H1 (cell line): ENCODE results near the gene KCP.

ENCODE experiments used
- CEBPB ChIP-seq: IDR thresholded peaks from 2 replicates; pipeline ENCODE4 v1.6.1; 2012; ENCODE audit warnings: low read depth, low read length
- MAFK ChIP-seq: IDR thresholded peaks from 2 replicates; pipeline ENCODE4 v1.6.1; 2012; ENCODE audit warnings: low read depth, mild to moderate bottlenecking, improper control_type of control experiment, low read length
- RXRA ChIP-seq: IDR thresholded peaks from 2 replicates; pipeline ENCODE4 v1.6.1; 2011; ENCODE audit warnings: low read depth, mild to moderate bottlenecking, low read length, moderate library complexity; ENCODE audit not compliant: insufficient read depth

DNA sequence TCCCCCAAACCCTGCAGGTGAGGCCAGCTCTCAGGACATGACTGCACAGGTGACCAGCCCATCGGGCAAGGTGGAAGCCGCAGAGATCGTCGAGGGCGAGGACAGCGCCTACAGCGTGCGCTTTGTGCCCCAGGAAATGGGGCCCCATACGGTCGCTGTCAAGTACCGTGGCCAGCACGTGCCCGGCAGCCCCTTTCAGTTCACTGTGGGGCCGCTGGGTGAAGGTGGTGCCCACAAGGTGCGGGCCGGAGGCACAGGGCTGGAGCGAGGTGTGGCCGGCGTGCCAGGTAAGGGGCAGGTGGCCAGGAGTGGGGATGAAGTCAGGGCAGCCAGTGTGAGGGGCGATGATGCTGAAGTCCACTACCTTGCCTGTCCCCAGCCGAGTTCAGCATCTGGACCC lies 56.1 kb downstream of the KCP start:
- TF ChIP-seq CEBPB (no peak), MAFK (no peak), RXRA (no peak)
